Activated CD8-positive, alpha-beta memory T cell treated with anti-CD3 and anti-CD28 coated beads for 48 hours (primary cell): ENCODE results near the gene RAB3A.
"Not testable (repeated sequence)": the region's sequence is repeated elsewhere in the genome, so short reads cannot be mapped to it uniquely, and the experiment has no call there.

Source experiments
- DNase-seq, 3 experiments: peaks; one replicate each; pipeline ENCODE4 v3.0.0-alpha.2; 2020; ENCODE audit warnings: low read depth in 2 of 3, low spot score in 2 of 3

Gene RAB3A

DNA sequence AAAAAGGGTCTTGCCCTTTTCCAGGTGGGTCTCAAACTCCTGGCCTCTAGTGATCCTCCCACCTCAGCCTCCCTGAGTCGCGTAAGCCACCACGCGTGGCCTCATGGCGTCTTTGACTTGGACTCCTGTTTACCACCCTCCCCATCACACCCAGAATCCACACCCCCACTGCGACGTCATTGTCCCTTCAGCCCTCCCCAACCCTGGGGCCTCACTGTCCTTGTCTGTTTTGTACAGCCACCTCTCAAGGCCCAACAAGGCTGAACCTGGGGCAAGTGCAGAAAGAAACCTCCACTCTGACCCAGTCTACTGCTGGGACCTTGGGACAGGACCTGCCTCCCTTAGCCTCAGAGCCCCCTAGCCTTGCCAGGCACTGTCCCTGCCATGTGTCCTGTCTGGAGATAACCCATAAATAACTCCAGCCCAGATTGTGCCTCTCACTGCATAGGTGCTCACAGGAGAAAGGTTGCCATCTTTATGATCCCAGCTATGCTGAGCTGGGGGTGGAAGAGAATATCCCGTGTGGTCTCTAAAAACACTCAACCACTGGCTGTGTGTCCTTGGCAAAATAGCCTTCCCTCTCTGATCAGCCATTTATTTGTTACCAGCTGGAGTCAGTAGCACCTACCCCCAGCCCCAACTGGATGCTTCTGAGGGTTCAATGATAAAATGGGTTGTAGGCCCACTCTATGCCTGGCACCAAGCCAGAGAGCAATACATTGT, 32.1 kb downstream of the RAB3A start:
- no peak for DNase-seq

DNA sequence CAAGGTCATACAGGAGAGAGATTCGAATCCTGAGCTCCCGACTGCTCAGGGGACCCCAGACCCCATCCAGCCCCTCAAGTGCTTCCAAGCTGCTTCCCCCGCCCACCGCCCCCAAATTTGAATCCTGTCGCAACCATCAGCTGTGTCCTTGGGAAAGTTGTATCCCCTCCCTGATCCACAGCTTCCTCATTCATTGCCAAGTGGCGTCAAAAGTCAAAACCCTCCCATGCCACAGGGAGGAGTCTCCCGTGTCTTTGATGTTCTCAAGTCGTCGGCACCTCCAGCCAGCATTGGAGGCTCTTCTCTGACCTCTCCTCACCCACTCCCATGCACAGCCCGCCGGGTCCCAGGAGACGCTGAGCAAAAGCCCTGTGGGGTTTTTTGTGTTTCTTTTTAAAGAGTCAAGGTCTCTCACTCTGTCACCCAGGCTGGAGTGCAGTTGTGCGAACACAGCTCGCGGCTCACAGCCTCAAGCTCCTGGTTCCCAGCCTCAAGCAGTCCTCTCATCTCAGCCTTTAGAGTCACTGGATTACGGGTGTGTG, 33.1 kb downstream of the RAB3A start:
- no peak for DNase-seq

DNA sequence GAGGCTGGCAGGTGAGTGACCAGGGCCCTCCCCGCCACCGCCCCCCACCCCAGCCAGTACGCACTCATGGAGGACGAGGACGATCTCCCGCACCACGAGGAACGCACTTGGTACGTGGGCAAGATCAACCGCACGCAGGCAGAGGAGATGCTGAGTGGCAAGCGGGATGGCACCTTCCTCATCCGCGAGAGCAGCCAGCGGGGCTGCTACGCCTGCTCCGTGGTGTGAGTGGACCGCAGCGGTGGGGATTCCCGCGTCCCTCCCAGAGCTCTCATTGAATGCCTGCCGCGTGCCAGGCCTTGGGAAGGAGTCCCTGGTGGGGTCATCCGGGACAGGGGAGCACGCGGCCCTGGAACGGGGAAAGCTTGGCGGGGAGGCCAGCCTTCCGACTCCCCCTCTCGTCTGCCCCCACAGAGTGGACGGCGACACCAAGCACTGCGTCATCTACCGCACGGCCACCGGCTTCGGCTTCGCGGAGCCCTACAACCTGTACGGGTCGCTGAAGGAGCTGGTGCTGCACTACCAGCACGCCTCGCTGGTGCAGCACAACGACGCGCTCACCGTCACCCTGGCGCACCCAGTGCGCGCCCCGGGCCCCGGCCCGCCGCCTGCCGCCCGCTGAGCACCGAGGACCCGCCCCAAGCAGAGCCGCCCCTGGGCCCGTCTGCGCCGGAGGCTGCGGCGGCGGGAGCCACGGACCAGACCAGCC, 35.0 kb downstream of the RAB3A start:
- DNase-seq, result no peak

DNA sequence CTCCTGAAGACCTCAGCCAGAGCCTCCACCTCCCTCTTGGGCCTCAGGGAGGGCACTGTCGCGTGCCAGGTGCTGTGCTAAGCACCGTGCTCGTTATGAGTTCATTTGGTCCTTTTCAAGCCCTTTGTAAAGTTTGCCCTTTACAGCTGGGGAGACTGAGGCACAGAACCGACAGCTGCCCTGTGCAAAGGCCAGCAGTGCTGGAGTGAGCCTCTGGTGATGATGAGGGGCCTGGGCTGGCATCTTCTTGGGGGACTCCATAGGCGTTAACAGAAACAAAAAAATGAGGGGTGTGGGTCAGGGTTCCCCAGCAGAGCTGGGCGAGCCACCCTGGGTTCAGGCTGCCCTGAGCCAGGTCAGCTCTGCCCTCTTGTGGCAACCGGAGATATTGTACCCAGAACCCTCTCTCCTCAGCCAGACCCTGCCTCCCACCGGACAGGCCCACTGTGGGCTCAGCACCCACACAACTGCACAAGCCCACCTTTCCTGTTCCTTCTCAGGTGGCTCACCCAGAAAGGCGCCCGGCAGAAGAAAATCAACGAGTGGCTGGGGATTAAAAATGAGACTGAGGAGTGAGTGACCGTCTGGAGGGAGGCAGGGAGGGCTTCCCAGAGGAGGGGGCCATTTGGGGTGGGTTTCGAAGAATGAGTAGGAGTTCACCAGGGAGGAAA, 35.7 kb downstream of the RAB3A start:
- peak in 1 of 3 experiments; percentile 39 for DNase-seq

DNA sequence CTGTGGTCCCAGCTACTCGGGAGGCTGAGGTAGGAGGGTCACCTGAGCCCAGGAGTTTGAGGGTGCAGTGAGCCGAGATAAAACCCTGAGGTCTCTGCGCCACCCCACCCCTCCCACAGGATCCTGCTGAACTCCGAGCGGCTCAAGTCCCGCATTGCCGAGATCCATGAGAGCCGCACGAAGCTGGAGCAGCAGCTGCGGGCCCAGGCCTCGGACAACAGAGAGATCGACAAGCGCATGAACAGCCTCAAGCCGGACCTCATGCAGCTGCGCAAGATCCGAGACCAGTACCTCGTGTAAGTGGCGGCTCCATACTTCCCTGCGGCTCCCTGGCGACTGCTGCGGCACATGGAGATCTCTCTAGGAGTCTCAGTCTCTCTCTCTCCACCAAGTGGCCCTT, 36.8 kb downstream of the RAB3A start:
- DNase-seq, result no peak

DNA sequence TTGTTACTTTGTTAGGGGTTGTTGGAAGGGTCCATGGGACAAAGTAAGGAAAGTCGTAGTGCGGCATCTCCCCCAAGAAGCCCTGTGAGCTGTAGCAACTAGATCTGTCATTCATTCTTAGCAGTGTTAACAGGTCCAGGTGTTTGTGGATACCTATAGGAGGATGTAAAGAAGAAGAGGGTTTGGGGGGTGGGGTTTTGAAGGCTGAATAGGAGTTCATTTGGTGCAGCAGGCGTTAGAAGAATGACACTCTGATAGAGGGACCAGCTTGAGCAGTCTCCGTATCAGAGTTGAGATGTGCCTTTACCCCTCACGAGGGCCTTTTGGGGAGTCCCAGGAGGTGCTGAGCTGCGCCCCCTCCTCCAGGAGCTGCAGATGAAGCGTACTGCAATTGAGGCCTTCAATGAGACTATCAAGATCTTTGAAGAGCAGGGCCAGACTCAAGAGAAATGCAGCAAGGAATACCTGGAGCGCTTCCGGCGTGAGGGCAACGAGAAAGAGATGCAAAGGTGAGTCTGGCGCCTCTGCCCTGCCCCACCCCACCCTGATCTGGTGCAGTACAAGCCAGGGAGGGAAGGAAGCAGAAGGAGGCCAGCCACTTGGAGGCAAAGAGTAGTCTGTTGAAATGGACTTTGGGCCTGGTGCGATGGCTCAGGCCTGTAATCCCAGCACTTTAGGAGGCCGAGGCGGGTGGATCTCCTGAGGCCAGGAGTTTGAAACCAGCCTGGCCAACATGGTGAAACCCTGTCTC, 37.9 kb downstream of the RAB3A start:
- no peak for DNase-seq

DNA sequence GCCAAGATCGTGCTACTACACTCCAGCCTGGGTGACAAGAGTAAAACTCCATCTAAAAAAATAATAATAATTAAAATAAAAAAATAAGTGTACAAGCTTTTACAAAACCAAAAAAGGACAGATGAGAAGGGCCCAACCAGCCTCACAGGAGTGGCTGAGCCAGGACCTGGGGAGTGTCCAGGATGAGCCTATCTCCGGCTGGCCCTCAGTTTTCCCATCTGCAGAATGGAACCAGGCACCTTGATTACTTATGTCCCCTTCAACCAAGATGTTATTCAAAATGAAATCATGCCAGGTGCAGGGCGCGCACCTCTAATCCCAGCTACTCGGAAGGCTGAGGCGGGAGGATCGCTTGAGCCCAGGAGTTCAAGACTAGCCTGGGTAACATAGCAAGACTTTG, 39.8 kb downstream of the RAB3A start:
- DNase-seq, result no peak

DNA sequence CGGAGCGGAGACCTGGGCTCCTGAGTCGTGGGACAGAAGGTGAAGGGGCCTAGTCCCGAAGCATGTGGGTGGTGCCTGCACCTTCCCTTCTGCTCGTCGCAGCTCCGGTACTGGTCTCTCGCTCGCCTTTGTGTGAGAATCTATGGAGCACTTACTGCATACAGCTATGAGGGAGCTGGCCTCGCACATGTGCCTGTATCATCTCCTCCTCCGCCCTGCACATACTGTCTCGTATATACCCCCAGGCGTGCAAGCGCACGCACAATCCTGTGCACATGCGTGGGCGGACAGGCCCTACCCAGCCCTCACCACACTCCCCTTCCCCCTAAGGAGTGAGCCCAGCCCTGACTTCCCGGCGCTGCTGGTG, 42.2 kb downstream of the RAB3A start:
- no peak for DNase-seq

DNA sequence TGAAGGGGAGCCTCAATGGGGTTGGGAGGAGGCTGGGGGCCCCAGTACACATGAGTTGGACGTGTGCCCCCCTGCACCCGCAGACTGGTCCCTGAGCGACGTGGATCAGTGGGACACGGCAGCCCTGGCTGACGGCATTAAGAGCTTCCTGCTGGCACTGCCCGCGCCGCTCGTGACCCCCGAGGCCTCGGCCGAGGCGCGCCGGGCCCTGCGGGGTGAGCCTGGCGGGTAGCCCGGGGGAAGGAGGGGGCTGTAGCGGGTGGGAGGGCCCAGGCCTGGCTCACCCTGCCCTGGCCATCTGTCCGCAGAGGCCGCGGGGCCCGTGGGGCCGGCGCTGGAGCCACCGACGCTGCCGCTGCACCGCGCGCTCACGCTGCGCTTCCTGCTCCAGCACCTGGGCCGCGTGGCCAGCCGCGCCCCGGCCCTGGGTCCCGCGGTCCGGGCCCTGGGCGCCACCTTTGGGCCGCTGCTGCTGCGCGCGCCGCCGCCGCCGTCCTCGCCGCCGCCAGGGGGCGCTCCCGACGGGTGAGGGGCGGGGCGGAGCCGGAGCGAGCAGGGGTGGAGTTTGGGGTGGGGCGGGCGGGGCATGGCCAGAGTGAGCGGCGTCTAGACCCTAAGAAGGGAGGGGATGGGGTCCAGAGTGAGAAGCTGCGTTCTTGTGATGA, 42.7 kb downstream of the RAB3A start:
- DNase-seq, result peak; percentile 72 to 82 (median 78)

DNA sequence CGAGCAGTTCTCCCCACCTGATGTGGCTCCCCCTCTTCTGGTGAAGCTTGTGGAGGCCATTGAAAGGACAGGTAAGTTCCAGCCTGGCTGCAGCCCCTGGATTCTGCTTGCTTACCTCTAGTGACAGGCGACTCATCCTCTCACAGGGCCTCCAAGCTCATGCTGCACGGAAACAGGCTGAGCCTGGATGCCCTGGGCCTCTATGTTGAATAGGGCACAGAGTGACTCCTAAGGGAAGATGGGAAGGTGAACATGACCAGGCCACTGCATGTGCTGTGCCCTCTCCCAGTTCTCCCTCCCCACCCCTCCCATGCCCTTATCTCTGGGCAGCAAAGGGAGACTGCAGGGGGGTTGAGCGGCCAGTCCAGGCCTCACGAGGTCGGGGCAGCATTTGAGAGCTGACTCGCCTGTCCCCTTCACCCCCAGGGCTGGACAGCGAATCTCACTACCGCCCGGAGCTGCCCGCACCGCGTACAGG, 43.3 kb downstream of the RAB3A start:
- peak in 1 of 3 experiments; percentile 16 for DNase-seq

DNA sequence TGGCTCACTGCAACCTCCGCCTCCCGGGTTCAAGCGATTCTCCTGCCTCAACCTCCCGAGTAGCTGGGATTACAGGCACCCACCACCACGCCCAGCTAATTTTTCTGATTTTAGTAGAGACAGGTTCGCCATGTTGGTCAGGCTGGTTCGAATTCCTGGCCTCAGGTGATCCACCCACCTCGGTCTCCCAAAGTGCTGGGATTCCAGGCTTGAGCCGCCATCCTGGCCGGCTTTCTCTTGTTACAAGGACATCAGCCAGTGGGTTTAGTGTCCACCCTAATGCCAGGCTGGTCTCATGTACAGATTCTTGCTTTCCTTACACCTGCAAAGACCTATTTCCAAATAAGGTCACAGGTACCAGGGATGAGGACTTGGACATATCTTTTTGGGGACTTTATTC, 44.0 kb downstream of the RAB3A start:
- no peak for DNase-seq

DNA sequence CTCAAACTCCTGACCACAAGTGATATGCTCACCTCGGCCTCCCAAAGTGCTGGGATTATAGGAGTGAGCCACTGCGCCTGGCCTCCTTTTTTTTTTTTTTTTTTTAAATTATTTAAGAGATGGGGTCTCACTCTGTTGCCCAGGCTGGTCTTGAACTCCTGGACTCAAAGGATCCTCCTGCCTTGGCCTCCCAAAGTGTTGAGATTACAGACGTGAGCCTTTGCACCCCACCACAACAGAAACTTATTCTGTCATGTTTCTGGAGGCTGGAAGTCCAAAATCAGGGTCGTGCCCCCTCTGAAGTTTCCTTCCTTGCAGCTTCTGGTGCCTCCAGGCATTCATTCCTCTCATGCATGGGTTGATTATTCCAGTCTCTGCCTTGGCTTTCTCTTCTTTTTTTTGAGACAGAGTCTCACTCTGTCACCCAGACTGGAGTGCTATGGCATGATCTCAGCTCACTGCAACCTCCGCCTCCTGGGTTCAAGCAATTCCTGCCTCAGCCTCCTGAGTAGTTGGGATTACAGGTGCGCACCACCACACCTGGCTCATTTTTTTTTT, 44.7 kb downstream of the RAB3A start:
- not testable (repeated sequence) for DNase-seq

DNA sequence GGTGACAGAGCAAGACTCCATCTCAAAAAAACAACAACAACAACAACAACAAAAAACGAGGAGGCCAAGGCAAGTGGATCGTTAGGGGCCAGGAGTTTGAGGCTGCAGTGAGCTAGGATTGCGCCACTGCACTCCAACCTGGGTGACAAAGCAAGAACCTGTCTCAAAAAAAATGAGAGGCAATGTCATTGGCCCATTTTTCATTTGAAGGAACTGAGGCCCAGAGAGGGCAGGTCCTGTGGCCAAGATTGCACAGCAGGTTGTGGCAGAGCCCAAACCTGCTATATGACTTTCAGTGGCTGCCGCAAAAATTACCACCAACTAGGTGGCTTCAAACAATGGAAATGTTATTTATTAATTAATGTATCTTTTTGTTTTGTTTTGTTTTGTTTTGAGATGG, 45.4 kb downstream of the RAB3A start:
- DNase-seq, result no peak

DNA sequence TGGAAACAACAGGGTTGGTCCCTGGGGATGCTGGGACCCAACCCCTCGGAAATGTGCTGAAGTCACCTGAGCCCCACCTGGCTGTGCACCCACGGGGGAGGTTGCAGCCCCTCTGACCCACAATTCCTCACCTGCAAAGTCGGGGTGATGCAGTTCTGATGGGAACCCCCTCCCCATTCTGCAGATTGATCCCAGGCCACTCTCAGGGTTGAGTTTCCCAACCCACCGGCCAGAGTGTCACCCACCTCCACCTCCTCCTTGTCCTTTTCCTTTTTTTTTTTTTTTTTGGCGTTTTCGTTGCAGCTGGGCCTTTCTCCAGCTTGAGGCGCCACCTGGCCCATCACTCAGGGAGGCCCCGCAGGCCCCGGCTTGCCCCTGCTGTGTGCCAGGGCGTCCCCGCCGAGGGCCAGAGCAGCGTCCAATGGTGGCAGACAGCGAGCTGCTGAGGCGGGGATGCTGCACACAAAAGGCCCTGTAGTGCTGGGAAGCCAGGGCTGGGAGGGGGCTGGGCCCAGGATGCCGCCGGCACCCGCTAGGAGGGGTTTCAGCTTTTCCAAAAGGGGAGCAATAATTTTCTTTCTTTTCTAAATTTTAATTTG, 46.3 kb downstream of the RAB3A start:
- DNase-seq, result no peak

DNA sequence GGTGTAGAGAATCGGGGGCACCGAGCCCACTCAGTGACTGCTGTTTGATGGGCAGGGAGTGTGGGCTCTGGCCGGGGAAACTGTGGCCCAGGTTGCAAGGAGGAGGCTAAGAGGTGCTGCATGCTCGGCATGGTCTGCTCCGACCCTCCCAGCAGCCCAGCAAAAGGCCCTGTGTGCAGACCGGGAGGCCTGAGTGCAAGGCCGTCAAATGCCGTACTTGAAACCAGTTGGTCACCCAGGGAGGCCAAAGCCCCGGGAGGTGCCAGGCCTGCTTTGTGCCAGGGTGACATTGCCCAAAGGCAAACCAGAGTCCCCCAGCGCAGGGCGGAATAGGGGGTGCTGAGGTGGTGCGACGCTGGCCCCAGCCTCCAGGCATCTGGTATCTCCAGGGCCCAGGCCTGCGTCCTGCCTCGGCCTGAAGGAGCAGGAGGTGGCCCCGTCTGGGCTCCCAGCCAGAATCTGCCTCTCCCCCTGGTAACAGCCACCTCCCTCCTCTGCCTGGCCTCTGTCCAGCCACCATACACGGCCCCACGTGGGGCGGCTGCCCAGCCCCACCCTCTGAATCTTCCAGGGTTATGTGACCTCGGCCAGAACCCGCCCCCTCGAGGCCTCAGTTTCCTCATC, 46.9 kb downstream of the RAB3A start:
- no peak for DNase-seq

DNA sequence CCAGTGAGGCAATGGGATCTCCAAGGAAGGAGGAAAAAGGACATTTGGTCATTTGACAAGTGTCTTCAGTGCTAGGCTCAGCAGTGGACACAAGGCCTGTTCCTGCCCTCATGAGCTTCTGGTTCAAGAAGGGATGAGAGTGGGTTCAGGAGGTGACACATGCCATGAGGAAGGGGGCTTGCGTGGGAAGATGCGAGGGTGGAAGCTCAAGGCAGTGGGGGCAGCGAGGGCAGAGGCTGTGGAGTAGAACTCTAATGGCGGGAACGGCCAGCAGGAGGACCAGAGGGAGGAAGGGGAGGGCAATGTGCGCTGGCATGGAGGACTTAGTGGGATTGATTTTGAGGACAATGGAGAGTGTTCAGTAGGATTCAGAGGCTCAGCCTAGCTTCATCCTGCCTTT, 47.6 kb downstream of the RAB3A start:
- DNase-seq, result no peak

DNA sequence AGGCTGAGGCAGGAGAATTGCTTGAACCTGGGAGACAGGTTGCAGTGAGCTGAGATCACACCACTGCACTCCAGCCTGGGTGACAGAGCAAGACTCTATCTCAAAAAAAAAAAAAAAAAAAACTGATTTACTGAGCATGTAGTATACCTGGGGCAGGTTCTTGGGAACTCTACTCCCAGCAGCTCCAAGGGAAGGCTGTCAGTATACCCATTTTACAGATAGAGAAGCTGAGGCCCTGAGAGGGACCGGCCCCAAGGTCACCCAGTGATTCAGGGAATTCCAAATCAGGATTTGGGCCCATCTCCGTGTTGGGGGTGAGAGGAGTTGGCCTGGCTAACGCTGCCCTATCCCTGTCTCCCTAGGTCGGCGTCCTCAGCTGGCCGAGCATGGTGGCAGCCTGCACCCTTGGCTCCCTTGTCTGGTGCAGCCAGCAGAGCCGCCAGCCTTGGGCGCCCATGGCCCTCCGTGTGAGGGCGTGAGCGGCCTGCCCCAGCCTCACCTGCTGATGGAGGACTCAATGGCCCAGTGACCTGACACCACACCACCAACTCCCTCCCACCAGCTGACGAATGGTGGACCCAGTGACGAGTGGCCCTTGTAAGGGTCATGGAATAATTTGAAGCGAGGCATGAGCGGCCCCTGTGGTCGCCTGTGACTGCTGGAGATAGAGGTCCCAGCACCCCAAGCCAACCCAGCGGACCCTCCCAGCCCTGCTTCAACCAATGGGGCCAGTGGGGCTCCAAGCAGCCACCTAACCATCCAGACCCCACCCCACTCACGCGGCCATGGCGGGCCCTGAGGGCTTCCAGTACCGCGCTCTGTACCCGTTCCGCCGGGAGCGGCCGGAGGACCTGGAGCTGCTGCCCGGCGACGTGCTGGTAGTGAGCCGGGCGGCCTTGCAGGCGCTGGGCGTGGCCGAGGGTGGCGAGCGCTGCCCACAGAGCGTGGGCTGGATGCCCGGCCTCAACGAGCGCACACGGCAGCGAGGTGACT, 48.5 kb downstream of the RAB3A start:
- no peak for DNase-seq

DNA sequence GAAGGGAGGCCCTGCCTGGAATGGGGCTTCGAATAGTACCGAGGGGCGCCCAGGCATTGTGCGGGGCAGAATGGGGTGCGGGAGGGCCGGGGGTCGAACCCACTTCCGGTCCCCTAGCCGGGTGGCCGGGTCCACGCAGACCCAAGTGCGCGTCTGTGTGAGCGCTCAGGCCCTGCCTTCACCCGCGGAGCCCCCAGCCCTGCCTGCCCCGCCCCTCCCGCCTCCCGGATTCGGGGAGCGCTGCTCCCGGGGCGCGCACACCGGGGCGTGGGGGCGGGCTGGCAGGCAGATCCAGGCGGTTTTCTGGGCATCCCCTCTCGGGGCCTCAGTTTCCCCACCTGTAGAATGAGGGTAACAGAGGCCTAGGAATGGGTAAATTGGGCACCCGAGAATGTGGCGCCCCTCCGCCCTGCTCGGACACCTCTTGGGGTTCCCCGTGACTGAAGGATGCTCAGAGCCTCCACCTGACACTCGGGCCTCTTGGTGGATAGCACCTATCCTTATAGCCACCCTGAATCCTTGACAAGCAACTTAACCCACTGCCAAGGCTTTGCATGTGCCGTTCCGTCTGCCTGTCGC, 50.2 kb downstream of the RAB3A start:
- DNase-seq, result no peak
